ENCODE results near the gene RNU4-1. TPM values are rescaled to one million over a fixed set of nuclear protein-coding genes. Genes with fewer than 3 reads are reported as not detected.
A peak's percentile ranks its signal among the peaks of the same experiment; 100 is the strongest.

RNU4-1 gene
- total and polyA plus RNA-seq, 9 of the 15 experiments (the other 6 are each of a cell fraction or from before 2014, with no cell fraction given), result under 0.01 to 19,719 (median 3,563) TPM; not detected in 4

- TF ChIP-seq CTCF (IDR thresholded peaks at IDR 0.05 in 2 of 3, conservative IDR thresholded peaks at IDR 0.05 in 1 of 3; ENCODE audit: insufficient read depth in 2 of 3, low read depth in 1 of 3, low read length in 3 of 3) (peak; percentile 74 to 94 (median 85)), FOXJ2 (tag; IDR thresholded peaks at IDR 0.05) (peak; percentile 82), TOE1 (IDR thresholded peaks at IDR 0.05; ENCODE audit: borderline replicate concordance) (peak; percentile 100), TOE1 (CRISPR knock-in tag; IDR thresholded peaks at IDR 0.05; ENCODE audit: borderline replicate concordance, low read depth) (peak; percentile 82; the same call in 1 of the 2 replicates), ZNF395 (CRISPR knock-in tag; IDR thresholded peaks at IDR 0.05) (peak; percentile 82), CREB1 (IDR thresholded peaks at IDR 0.05) (no peak), CREB1 (CRISPR knock-in tag; IDR thresholded peaks at IDR 0.05) (peak; percentile 61; the same call in 1 of the 2 replicates), RBM14 (IDR thresholded peaks at IDR 0.05; ENCODE audit: borderline replicate concordance, insufficient read depth, low read depth, low read length) (no peak), DIDO1 (tag; IDR thresholded peaks at IDR 0.05; ENCODE audit: low read depth) (peak; percentile 49; the same call in 1 of the 2 replicates), MLLT1 (IDR thresholded peaks at IDR 0.05) (peak; percentile 21 to 64; a peak in 2 of 4 replicates), TAF9B (IDR thresholded peaks at IDR 0.05; ENCODE audit: partially characterized antibody) (peak; percentile 88), ZNF668 (CRISPR knock-in tag; IDR thresholded peaks at IDR 0.05) (peak; percentile 74; the same call in 1 of the 2 replicates), FOXJ3 (CRISPR knock-in tag; IDR thresholded peaks at IDR 0.05) (no peak), HDAC1 (IDR thresholded peaks at IDR 0.05) (peak in 1 of 2 experiments; percentile 58; a peak in 2 of 4 replicates), ZC3H11A (IDR thresholded peaks at IDR 0.05; ENCODE audit: low read depth, low read length) (0 out of 2 replicates have a peak, but pooled peaks have one; percentile 35), CBX2 (IDR thresholded peaks at IDR 0.05; ENCODE audit: insufficient read depth, low read length, poor library complexity, severe bottlenecking) (no peak), ILF3 (IDR thresholded peaks at IDR 0.05; ENCODE audit: borderline replicate concordance) (no peak), ZNF354B (CRISPR knock-in tag; IDR thresholded peaks at IDR 0.05) (no peak)
- TF ChIP-seq, protein P1, sequence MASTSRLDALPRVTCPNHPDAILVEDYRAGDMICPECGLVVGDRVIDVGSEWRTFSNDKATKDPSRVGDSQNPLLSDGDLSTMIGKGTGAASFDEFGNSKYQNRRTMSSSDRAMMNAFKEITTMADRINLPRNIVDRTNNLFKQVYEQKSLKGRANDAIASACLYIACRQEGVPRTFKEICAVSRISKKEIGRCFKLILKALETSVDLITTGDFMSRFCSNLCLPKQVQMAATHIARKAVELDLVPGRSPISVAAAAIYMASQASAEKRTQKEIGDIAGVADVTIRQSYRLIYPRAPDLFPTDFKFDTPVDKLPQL (IDR thresholded peaks at IDR 0.05; ENCODE audit: extremely low read depth, insufficient read length), result no peak
- TF ChIP-seq, protein P2, sequence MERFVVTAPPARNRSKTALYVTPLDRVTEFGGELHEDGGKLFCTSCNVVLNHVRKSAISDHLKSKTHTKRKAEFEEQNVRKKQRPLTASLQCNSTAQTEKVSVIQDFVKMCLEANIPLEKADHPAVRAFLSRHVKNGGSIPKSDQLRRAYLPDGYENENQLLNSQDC (CRISPR knock-in tag; IDR thresholded peaks at IDR 0.05), result 0 out of 2 replicates have a peak, but pooled peaks have one; percentile 32
Measured at GRCh38 chr12:120317224-120318105, 24.4 kb upstream of the RNU4-1 start (continued).
